ENCODE results near the gene SAMD5. TPM values are rescaled to one million over a fixed set of nuclear protein-coding genes. Genes with fewer than 3 reads are reported as not detected.

Gene SAMD5
- total RNA-seq = 2.1 TPM

- peak within 1 kb of the TSS; percentile 68 to 78 (median 71) for H3K4me3 ChIP-seq (ENCODE audit: low read length in 3 of 3)
- peak within 1 kb of the TSS; percentile 57 to 72 (median 59) for H3K9ac ChIP-seq (ENCODE audit: low read depth in 1 of 3, low read length in 3 of 3)
- H3K36me3 ChIP-seq (ENCODE audit: control insufficient read depth in 3 of 3, insufficient read depth in 3 of 3, low read length in 3 of 3) = no peaks in the 10 kb centered on the region
- H3K27me3 ChIP-seq (ENCODE audit: control insufficient read depth in 3 of 3, insufficient read depth in 3 of 3, low read length in 3 of 3) = peaks cover 14 to 41% (median 40%) of the 10 kb centered on the region in 3 donors
- H3K4me1 ChIP-seq (ENCODE audit: control insufficient read depth in 3 of 3, insufficient read depth in 3 of 3, low read length in 3 of 3) = peaks cover 9 to 20% (median 16%) of the 10 kb centered on the region in 3 donors
- no peak within 1 kb of the TSS for H3K27ac ChIP-seq (ENCODE audit: low read depth, low read length)
- no peaks in the 10 kb centered on the region for H3K9me3 ChIP-seq (ENCODE audit: control insufficient read depth in 3 of 3, low read length in 3 of 3)
Measured at GRCh38 chr6:147508042-147508865, at the start of gene SAMD5. SAMD5 (plus strand) TSS chr6:147508690; CDS start chr6:147508929, 239 bp downstream.

GRCh38 chr6:147459780-147460179 lies 48.7 kb upstream of the SAMD5 start:
- Histone ChIP-seq H3K9me3 (ENCODE audit: control insufficient read depth in 3 of 3, low read length in 3 of 3) (no peaks in the 10 kb centered on the region), H3K27ac (ENCODE audit: low read depth, low read length) (no peak overlapping the region), H3K27me3 (ENCODE audit: control insufficient read depth in 3 of 3, insufficient read depth in 3 of 3, low read length in 3 of 3) (no peaks in the 10 kb centered on the region)

DNA sequence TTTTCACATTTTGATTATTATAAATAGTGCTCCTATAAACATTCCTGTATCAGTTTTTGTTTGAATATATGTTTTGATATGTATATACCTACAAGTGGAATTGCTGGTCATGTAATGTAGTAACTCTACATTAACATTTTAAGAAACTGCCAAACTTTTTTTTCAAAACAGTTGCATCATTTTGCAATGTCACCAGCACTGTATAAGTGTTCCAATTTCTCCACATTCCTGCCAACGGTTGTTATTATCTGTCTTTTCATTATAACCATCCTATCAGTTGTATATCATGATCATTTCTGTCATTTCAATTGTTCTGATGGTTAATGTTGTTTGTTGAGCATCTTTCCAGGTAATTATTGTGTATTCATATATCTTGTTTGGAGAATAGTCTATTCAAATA lies 44.8 kb upstream of the SAMD5 start:
- no peaks in the 10 kb centered on the region for H3K9me3 ChIP-seq (ENCODE audit: control insufficient read depth in 3 of 3, low read length in 3 of 3)
- H3K27me3 ChIP-seq (ENCODE audit: control insufficient read depth in 3 of 3, insufficient read depth in 3 of 3, low read length in 3 of 3) = no peaks in the 10 kb centered on the region
- H3K9ac ChIP-seq (ENCODE audit: low read depth in 1 of 3, low read length in 3 of 3) = no peak overlapping the region
- H3K27ac ChIP-seq (ENCODE audit: low read depth, low read length) = no peak overlapping the region
- no peaks in the 10 kb centered on the region for H3K36me3 ChIP-seq (ENCODE audit: control insufficient read depth in 3 of 3, insufficient read depth in 3 of 3, low read length in 3 of 3)
- H3K4me1 ChIP-seq (ENCODE audit: control insufficient read depth in 3 of 3, insufficient read depth in 3 of 3, low read length in 3 of 3) = no peaks in the 10 kb centered on the region
- H3K4me3 ChIP-seq (ENCODE audit: low read length in 3 of 3) = no peak overlapping the region

More at GRCh38 chr6:147459780-147460179, 48.7 kb upstream of the SAMD5 start:
- Histone ChIP-seq H3K4me3 (ENCODE audit: low read length in 3 of 3) (no peak overlapping the region), H3K9ac (ENCODE audit: low read depth in 1 of 3, low read length in 3 of 3) (no peak overlapping the region), H3K36me3 (ENCODE audit: control insufficient read depth in 3 of 3, insufficient read depth in 3 of 3, low read length in 3 of 3) (no peaks in the 10 kb centered on the region), H3K4me1 (ENCODE audit: control insufficient read depth in 3 of 3, insufficient read depth in 3 of 3, low read length in 3 of 3) (no peaks in the 10 kb centered on the region)

DNA sequence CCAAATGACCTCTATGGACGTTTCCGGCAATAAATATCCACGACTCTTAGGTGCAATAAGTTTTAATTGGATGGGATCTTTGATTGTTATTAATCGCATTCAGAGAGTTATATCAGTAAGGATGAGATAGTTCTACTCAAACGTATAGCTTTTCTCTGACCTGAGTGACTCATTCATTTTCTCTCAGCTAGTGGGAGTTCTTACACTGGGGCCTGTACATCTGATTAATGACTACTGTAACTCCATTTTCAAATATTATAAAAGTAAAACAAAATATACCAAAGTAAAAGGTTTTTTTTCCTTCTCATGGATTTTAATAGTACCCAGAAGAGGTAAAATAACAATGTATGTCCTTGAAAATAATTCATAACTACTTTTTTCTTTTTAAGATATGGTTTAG lies 41.1 kb upstream of the SAMD5 start:
- Histone ChIP-seq H3K4me1 (ENCODE audit: control insufficient read depth in 3 of 3, insufficient read depth in 3 of 3, low read length in 3 of 3) (no peaks in the 10 kb centered on the region), H3K36me3 (ENCODE audit: control insufficient read depth in 3 of 3, insufficient read depth in 3 of 3, low read length in 3 of 3) (no peaks in the 10 kb centered on the region), H3K27ac (ENCODE audit: low read depth, low read length) (no peak overlapping the region), H3K4me3 (ENCODE audit: low read length in 3 of 3) (no peak overlapping the region), H3K27me3 (ENCODE audit: control insufficient read depth in 3 of 3, insufficient read depth in 3 of 3, low read length in 3 of 3) (no peaks in the 10 kb centered on the region), H3K9me3 (ENCODE audit: control insufficient read depth in 3 of 3, low read length in 3 of 3) (no peaks in the 10 kb centered on the region), H3K9ac (ENCODE audit: low read depth in 1 of 3, low read length in 3 of 3) (no peak overlapping the region)

DNA sequence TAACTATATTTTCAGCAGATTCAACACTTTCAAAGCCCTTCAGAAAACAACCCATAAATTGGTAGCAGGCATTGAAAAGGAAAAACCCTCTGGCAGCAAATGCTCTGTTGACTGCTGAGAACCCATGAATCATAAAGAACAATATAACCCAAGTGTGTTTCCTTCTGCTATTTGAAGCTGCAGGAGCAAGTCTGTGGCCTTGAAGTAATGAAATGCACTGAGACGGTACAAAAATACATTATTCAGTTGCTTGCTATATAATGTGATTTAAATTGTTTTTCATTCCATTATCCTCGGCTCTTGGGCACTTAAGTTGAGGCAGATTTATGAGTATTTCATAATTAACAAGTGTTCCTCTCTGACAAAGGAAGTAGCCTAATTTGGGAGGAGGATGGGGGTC lies 40.6 kb upstream of the SAMD5 start:
- H3K27ac ChIP-seq (ENCODE audit: low read depth, low read length) = no peak overlapping the region
- no peak overlapping the region for H3K9ac ChIP-seq (ENCODE audit: low read depth in 1 of 3, low read length in 3 of 3)
- H3K36me3 ChIP-seq (ENCODE audit: control insufficient read depth in 3 of 3, insufficient read depth in 3 of 3, low read length in 3 of 3) = no peaks in the 10 kb centered on the region
- no peaks in the 10 kb centered on the region for H3K4me1 ChIP-seq (ENCODE audit: control insufficient read depth in 3 of 3, insufficient read depth in 3 of 3, low read length in 3 of 3)
- H3K4me3 ChIP-seq (ENCODE audit: low read length in 3 of 3) = no peak overlapping the region
- H3K9me3 ChIP-seq (ENCODE audit: control insufficient read depth in 3 of 3, low read length in 3 of 3) = no peaks in the 10 kb centered on the region
- H3K27me3 ChIP-seq (ENCODE audit: control insufficient read depth in 3 of 3, insufficient read depth in 3 of 3, low read length in 3 of 3) = no peaks in the 10 kb centered on the region

DNA sequence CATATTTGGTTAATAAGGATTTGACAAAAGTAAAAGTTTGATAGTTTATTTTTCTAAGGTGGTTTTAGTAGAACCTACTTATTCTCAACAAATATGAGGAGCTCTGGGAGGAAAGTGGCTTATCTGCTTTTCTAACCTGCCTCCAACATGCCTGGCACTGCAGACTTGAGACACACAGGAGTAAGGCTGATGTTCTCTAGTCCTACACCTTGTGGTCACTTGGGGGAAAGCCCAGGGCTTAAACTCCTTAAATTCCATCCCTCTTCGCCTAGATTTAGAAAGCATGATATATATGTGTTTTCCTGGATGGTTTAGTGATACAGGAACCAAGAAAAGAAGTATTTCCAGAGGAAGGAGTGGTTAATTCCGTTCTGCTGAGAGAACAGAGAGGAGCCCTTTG lies 39.9 kb upstream of the SAMD5 start:
- Histone ChIP-seq H3K27ac (ENCODE audit: low read depth, low read length) (no peak overlapping the region), H3K27me3 (ENCODE audit: control insufficient read depth in 3 of 3, insufficient read depth in 3 of 3, low read length in 3 of 3) (no peaks in the 10 kb centered on the region)

GRCh38 chr6:147479857-147480256 lies 28.6 kb upstream of the SAMD5 start:
- no peak overlapping the region for H3K4me3 ChIP-seq (ENCODE audit: low read length in 3 of 3)
- no peak overlapping the region for H3K27ac ChIP-seq (ENCODE audit: low read depth, low read length)
- H3K27me3 ChIP-seq (ENCODE audit: control insufficient read depth in 3 of 3, insufficient read depth in 3 of 3, low read length in 3 of 3) = no peaks in the 10 kb centered on the region
- H3K9me3 ChIP-seq (ENCODE audit: control insufficient read depth in 3 of 3, low read length in 3 of 3) = peaks cover 0 to 1% (median 0%) of the 10 kb centered on the region in 3 donors
- no peaks in the 10 kb centered on the region for H3K4me1 ChIP-seq (ENCODE audit: control insufficient read depth in 3 of 3, insufficient read depth in 3 of 3, low read length in 3 of 3)
- no peaks in the 10 kb centered on the region for H3K36me3 ChIP-seq (ENCODE audit: control insufficient read depth in 3 of 3, insufficient read depth in 3 of 3, low read length in 3 of 3)
- H3K9ac ChIP-seq (ENCODE audit: low read depth in 1 of 3, low read length in 3 of 3) = no peak overlapping the region

More for the DNA sequence above, 39.9 kb upstream of the SAMD5 start:
- peaks cover 0 to 2% (median 0%) of the 10 kb centered on the region in 3 donors for H3K9me3 ChIP-seq (ENCODE audit: control insufficient read depth in 3 of 3, low read length in 3 of 3)
- no peaks in the 10 kb centered on the region for H3K36me3 ChIP-seq (ENCODE audit: control insufficient read depth in 3 of 3, insufficient read depth in 3 of 3, low read length in 3 of 3)
- H3K4me1 ChIP-seq (ENCODE audit: control insufficient read depth in 3 of 3, insufficient read depth in 3 of 3, low read length in 3 of 3) = no peaks in the 10 kb centered on the region
- no peak overlapping the region for H3K9ac ChIP-seq (ENCODE audit: low read depth in 1 of 3, low read length in 3 of 3)
- no peak overlapping the region for H3K4me3 ChIP-seq (ENCODE audit: low read length in 3 of 3)

DNA sequence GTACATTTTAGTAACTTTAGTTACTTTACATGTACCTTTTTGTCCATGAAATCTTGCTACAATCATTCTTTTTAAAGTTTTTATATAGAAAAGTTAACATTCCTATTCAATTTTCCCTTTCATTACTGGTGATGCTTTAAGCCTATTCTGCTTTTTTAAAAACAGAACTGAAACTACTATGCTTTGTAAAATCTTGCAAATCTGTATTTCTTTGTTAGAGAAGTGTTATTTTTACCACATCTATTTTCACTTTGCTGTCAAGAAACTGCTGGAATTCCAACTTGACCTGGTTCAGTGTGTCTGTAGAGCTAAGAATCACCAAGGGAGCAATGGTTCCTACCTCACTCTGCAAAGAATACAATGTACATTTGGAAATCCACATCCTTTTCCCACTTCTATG lies 21.8 kb upstream of the SAMD5 start:
- H3K27me3 ChIP-seq (ENCODE audit: control insufficient read depth in 3 of 3, insufficient read depth in 3 of 3, low read length in 3 of 3) = no peaks in the 10 kb centered on the region
- H3K9me3 ChIP-seq (ENCODE audit: control insufficient read depth in 3 of 3, low read length in 3 of 3) = peaks cover 0 to 1% (median 0%) of the 10 kb centered on the region in 3 donors
- H3K4me3 ChIP-seq (ENCODE audit: low read length in 3 of 3) = no peak overlapping the region
- no peaks in the 10 kb centered on the region for H3K4me1 ChIP-seq (ENCODE audit: control insufficient read depth in 3 of 3, insufficient read depth in 3 of 3, low read length in 3 of 3)
- H3K36me3 ChIP-seq (ENCODE audit: control insufficient read depth in 3 of 3, insufficient read depth in 3 of 3, low read length in 3 of 3) = no peaks in the 10 kb centered on the region
- no peak overlapping the region for H3K9ac ChIP-seq (ENCODE audit: low read depth in 1 of 3, low read length in 3 of 3)
- no peak overlapping the region for H3K27ac ChIP-seq (ENCODE audit: low read depth, low read length)

- peaks cover 0 to 4% (median under 1%) of the 10 kb centered on the region in 3 donors for H3K27me3 ChIP-seq (ENCODE audit: control insufficient read depth in 3 of 3, insufficient read depth in 3 of 3, low read length in 3 of 3)
- H3K9ac ChIP-seq (ENCODE audit: low read depth in 1 of 3, low read length in 3 of 3) = no peak overlapping the region
- H3K36me3 ChIP-seq (ENCODE audit: control insufficient read depth in 3 of 3, insufficient read depth in 3 of 3, low read length in 3 of 3) = no peaks in the 10 kb centered on the region
- no peak overlapping the region for H3K4me3 ChIP-seq (ENCODE audit: low read length in 3 of 3)
- no peak overlapping the region for H3K27ac ChIP-seq (ENCODE audit: low read depth, low read length)
- H3K9me3 ChIP-seq (ENCODE audit: control insufficient read depth in 3 of 3, low read length in 3 of 3) = no peaks in the 10 kb centered on the region
- no peaks in the 10 kb centered on the region for H3K4me1 ChIP-seq (ENCODE audit: control insufficient read depth in 3 of 3, insufficient read depth in 3 of 3, low read length in 3 of 3)
Measured at GRCh38 chr6:147497472-147497871, 11.0 kb upstream of the SAMD5 start.

- H3K27me3 ChIP-seq (ENCODE audit: control insufficient read depth in 3 of 3, insufficient read depth in 3 of 3, low read length in 3 of 3) = peaks cover 14 to 34% (median 16%) of the 10 kb centered on the region in 3 donors
- no peak overlapping the region for H3K27ac ChIP-seq (ENCODE audit: low read depth, low read length)
- H3K4me1 ChIP-seq (ENCODE audit: control insufficient read depth in 3 of 3, insufficient read depth in 3 of 3, low read length in 3 of 3) = peaks cover 9 to 16% (median 14%) of the 10 kb centered on the region in 3 donors
- no peak overlapping the region for H3K9ac ChIP-seq (ENCODE audit: low read depth in 1 of 3, low read length in 3 of 3)
- no peak overlapping the region for H3K4me3 ChIP-seq (ENCODE audit: low read length in 3 of 3)
- no peaks in the 10 kb centered on the region for H3K9me3 ChIP-seq (ENCODE audit: control insufficient read depth in 3 of 3, low read length in 3 of 3)
- no peaks in the 10 kb centered on the region for H3K36me3 ChIP-seq (ENCODE audit: control insufficient read depth in 3 of 3, insufficient read depth in 3 of 3, low read length in 3 of 3)
Measured at GRCh38 chr6:147503587-147503986, 4.9 kb upstream of the SAMD5 start.

Measured in skeletal muscle tissue (tissue), 4 donors.